GM18907 (cell line): ENCODE measurements around the gene LARP4B.

Source experiments
- ATAC-seq: cut with Tn5 transposase; IDR thresholded peaks from one replicate; pipeline ENCODE4 v1.9.1; 2021; ENCODE audit warnings: mild to moderate bottlenecking, moderate library complexity; ENCODE audit not compliant: unreplicated experiment

Gene LARP4B

GRCh38 chr10:871951-872403, 59.5 kb downstream of the LARP4B start:
- ATAC-seq = no peak

DNA sequence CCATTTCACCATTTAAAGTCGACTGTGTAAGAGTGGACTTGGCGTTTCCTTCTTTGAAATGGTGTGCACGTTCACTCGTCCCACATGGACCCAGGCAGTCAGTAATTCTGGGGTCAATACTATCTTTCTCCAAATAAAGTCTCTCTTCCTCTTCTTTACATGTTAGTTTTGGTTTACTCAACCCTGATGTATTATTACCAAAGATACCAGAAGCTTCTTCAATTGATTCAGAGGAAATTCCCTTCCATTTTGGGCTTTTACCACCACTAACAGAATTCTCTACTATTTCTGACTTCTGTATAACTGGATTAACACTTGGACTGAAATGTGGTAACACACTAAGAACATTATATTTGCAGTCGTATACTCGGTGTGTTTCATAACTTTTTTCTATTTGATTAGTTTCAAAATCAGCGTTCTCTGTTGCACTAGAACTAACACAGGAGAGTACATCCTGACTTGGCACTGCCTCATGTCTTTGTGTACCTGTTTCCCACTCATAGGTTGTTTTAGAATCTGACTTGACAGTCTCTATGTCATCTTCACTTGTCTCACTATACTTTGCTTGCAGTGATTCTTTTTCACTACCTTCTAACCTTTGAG, 60.8 kb downstream of the LARP4B start:
- no peak for ATAC-seq

GRCh38 chr10:869171-869570, 62.3 kb downstream of the LARP4B start:
- ATAC-seq = no peak

GRCh38 chr10:867807-868206, 63.7 kb downstream of the LARP4B start:
- ATAC-seq = no peak

- ATAC-seq = no peak
Measured at GRCh38 chr10:866577-866941, 64.9 kb downstream of the LARP4B start.

DNA sequence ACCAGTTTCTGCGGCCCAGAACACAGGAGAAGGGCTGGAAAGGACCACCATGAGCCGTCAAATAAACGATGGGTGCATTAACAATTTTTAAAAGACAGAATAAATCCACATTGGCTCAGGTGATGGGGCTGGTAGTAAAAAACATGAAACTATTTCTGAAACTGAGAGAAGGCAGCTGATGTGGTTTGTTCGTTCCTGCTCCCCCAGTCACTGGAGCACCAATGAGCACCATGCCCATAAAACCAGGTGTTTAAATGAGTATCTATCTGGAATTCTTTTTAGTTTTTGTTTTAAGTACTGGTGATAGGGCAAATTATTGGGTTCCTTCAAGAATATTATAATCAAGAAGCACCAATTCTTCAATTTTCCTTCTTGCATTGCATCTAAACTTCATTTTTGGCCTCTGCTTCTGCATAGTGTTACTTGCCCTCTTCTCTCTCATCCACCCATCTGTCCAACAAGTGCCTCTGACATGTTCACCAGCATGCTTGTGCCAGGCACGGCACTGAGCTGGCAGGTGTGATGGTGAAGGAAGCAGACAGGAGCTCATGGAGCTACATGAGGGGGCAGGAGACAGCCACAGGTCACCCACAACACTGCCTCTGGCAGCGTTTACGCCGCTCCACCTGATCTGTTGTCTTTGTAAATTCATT, 65.5 kb downstream of the LARP4B start:
- ATAC-seq = no peak

GRCh38 chr10:865257-865656, 66.2 kb downstream of the LARP4B start:
- no peak for ATAC-seq

DNA sequence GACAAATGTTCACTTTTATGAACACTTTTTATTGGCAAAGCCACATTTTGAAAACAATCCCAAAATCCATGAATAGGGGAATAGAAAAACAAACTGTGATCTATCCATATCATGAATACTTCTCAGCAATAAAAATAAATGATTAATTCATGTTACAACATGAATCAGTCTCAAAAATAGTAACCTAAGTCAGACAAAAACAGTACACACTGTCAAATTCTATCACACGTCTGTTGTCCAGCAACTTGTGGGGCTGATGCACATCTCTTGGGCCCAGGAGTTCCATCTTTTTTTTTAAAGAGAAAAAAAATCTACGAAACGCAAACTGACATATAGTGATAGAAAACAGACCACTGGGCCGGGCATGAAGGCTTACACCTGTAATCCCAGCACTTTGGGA, 71.0 kb downstream of the LARP4B start:
- ATAC-seq = no peak

GRCh38 chr10:856416-857157, 74.9 kb downstream of the LARP4B start:
- ATAC-seq = no peak

DNA sequence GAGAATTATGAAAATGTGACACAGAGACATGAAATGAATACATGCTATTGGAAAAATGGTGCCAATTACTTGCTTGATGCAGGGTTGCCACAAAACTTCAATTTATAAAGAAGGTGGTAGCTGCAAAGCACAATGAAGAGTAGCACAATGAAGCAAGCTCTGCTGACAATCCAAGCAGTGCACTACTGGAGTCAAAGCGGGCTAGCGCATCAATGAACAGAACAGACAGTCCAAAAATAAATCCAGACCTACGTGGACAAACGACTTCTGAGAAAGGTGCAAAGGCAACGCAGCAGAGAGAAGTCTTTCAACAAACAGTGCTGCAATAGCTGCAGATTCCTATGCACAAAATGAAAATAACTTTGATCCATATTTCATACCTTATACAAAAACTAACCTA, 75.8 kb downstream of the LARP4B start:
- no peak for ATAC-seq

GRCh38 chr10:855079-855478, 76.4 kb downstream of the LARP4B start:
- ATAC-seq = no peak

DNA sequence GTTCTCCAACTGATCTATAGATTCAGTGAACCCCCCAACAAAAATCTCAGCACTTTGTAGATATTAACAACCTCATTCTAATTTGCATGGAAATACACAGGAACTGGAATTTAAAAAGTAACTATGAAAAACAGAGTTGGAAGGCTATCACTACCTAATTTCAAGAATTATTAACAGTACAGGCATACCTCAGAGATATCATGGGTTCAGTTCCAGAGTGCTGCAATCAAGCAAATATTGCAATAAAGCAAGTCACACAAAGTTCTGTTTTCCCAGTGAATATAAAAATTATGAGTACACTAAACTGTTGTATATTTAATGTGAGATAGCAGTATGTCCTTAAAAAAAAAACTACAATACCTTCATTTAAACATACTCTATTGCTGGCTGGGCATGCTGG, 78.5 kb downstream of the LARP4B start:
- no peak for ATAC-seq

GRCh38 chr10:852386-852785, 79.1 kb downstream of the LARP4B start:
- peak; percentile 27 for ATAC-seq

GRCh38 chr10:851901-852300, 79.6 kb downstream of the LARP4B start:
- ATAC-seq = peak; percentile 86

- no peak for ATAC-seq
Measured at GRCh38 chr10:850093-850492, 81.4 kb downstream of the LARP4B start.

DNA sequence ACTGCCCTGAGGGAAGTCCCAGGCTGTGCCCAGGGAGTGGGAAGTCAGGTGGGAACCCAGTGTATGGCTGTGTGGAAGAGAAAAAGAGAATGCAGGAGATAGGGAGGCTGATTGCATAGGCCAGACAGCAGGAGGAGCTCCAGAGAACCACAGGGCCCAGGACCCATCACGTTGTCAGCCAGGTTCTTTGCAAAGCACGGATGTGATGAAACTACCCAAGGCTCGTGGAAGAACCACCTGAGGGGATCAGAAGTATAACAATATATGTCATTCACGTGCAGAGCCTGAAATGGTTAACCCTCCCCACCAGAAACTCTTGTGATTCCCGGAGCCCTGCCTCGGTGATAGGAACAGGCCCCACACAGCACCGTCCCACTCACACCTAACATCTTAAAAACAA, 83.6 kb downstream of the LARP4B start:
- ATAC-seq = no peak

- ATAC-seq = no peak
Measured at GRCh38 chr10:846126-846685, 85.3 kb downstream of the LARP4B start.

- ATAC-seq = no peak
Measured at GRCh38 chr10:845526-845925, 86.0 kb downstream of the LARP4B start.

DNA sequence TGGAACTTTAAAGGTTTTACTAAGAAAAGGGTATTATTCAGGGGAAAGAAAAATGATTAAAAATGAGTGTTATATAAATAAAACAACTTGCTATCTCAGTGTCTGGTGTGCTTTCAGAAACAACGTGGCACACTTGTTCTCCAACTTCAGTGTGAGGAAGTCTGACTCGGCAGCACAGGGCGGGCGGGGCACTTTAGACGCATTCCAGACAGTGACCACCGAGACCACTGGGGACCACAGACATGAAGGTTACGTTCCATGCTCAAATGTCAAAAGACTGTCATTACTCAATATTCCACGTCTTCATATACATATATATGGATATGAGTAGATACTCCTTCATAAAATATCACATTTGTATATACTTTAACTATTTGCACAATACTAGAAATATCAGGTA, 87.0 kb downstream of the LARP4B start:
- ATAC-seq = no peak

DNA sequence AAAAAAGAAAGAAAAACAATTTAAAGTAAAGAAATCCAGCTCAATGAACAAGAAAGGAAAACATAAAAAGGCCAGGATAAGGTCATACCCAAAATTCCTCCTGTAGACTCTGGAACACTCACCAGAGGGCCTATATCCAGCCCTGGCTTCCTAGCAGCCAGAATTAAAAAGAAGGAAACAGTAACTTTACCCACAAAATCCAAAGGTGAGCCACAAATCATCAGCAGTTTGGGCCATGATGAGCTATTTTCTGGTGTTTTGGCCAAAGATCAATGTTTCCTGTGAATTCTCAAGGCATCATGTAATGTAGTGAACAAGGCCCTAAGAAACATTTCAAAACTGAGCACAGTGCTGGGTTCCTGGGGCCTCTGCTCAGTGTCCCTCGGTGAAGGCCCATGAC, 87.8 kb downstream of the LARP4B start:
- ATAC-seq = no peak

- ATAC-seq = no peak
Measured at GRCh38 chr10:842795-843194, 88.7 kb downstream of the LARP4B start.

DNA sequence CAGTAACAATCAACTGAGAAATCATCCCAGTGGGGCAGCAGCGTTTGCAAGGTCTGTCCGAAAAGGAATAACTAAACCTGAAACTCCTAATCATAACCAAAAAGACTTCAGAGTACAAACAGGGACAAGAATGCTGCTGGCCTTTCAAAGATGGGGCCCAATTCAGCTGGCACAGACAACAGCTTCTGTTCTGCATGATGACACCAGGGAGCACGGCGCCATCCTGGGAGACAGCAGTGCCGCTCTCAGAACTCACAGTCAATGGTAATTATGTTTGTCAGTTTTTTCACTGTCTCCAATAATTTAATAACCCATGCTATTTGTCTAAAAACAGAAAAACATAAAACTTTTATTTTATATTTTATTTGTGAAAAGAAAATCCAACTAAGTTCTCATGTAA, 90.0 kb downstream of the LARP4B start:
- no peak for ATAC-seq
